ENCODE measurements around the gene LRRC41.
"Not testable (repeated sequence)": the region's sequence is repeated elsewhere in the genome, so short reads cannot be mapped to it uniquely, and the experiment has no call there.

The LRRC41 gene

DNA sequence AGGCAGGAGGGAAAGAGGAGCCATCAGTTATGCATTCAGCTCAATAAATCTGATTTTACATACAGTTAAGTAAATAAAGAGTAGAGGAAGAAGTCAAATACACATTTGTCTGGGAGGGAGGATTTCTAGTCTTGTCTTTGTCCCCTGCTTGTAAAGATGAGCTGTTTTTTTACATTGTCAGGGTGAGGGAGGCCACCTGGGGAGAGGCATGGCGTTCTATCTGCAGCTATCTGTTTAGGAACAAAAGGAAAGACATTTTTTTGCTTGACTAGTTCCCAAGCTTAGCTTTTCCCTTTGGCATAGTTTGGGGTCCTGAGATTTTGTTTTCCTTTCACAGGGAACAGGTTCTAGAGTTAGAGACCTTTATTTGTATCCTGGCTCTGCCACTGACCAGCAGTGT is 40.9 kb downstream of the LRRC41 start:
- peaks cover 93% of the 10 kb centered on the region for H3K36me3 ChIP-seq (ENCODE audit: control insufficient read depth, insufficient read depth, low read length)
- no peak overlapping the region for H3K4me3 ChIP-seq (ENCODE audit: extremely low read depth, insufficient read depth, low read length, poor library complexity, severe bottlenecking)
- 71% methylated on average over 1 of the region's 1 CpG; no CpG with 5 or more reads in 1 of the 2 experiments for WGBS, 2 experiments (ENCODE audit: insufficient coverage in 2 of 2)
- no peaks in the 10 kb centered on the region for H3K4me1 ChIP-seq (ENCODE audit: control insufficient read depth, insufficient read depth, low read length, poor library complexity, severe bottlenecking)
- H3K27ac ChIP-seq (ENCODE audit: low read depth, low read length, severe bottlenecking), result no peak overlapping the region
- no peaks in the 10 kb centered on the region for H3K9me3 ChIP-seq (ENCODE audit: control insufficient read depth, low read length)

DNA sequence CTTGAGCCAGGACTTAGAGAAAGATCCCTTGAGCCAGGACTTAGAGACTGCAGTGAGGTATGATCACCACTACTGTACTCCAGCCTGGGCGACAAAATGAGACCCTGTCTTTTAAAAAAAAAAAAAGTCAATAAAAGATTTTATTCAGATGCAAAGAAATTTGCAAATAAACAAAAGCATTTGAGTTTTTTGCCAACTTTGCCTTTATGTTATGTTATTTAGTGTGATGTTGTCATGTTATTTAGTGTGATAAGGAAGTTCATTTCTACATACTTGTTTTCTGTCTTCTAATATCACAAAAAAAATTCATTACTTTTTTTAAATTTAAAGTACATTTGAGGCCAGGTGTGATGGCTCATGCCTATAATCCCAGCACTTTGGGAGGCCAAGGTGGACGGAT is 46.9 kb downstream of the LRRC41 start:
- Histone ChIP-seq H3K27ac (ENCODE audit: low read depth, low read length, severe bottlenecking) (no peak overlapping the region), H3K4me3 (ENCODE audit: extremely low read depth, insufficient read depth, low read length, poor library complexity, severe bottlenecking) (no peak overlapping the region), H3K9me3 (ENCODE audit: control insufficient read depth, low read length) (no peaks in the 10 kb centered on the region), H3K4me1 (ENCODE audit: control insufficient read depth, insufficient read depth, low read length, poor library complexity, severe bottlenecking) (peaks cover 16% of the 10 kb centered on the region), H3K36me3 (ENCODE audit: control insufficient read depth, insufficient read depth, low read length) (peaks cover 78% of the 10 kb centered on the region)
- no CpG with 5 or more reads among the region's 2 CpGs for WGBS, 2 experiments (ENCODE audit: insufficient coverage in 2 of 2)

DNA sequence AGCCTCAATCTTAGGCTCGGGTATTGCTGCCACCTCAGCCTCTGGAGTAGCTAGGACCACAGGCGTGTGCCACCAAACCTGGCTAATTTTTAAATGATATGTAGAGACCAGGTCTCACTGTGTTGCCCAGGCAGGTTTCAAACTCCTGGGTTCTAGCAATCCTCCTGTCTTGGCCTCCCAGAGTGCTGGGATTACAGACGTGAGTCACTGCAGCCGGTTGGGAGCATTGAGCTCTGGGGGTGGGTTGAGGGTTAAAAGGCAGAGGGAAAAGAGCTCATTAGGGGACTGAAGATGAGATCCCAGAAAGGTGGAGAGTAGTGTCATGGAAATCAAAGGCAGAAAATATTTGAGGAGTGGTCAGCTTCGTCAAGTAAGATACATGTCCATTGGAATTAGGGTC is 48.7 kb downstream of the LRRC41 start:
- 89 to 94% methylated on average over 4 to 5 of the region's 5 CpGs for WGBS, 2 experiments (ENCODE audit: insufficient coverage in 2 of 2)
- Histone ChIP-seq H3K27ac (ENCODE audit: low read depth, low read length, severe bottlenecking) (peak overlapping the region; percentile 69), H3K36me3 (ENCODE audit: control insufficient read depth, insufficient read depth, low read length) (peaks cover 74% of the 10 kb centered on the region), H3K4me1 (ENCODE audit: control insufficient read depth, insufficient read depth, low read length, poor library complexity, severe bottlenecking) (peaks cover 16% of the 10 kb centered on the region), H3K4me3 (ENCODE audit: extremely low read depth, insufficient read depth, low read length, poor library complexity, severe bottlenecking) (no peak overlapping the region), H3K9me3 (ENCODE audit: control insufficient read depth, low read length) (no peaks in the 10 kb centered on the region)

DNA sequence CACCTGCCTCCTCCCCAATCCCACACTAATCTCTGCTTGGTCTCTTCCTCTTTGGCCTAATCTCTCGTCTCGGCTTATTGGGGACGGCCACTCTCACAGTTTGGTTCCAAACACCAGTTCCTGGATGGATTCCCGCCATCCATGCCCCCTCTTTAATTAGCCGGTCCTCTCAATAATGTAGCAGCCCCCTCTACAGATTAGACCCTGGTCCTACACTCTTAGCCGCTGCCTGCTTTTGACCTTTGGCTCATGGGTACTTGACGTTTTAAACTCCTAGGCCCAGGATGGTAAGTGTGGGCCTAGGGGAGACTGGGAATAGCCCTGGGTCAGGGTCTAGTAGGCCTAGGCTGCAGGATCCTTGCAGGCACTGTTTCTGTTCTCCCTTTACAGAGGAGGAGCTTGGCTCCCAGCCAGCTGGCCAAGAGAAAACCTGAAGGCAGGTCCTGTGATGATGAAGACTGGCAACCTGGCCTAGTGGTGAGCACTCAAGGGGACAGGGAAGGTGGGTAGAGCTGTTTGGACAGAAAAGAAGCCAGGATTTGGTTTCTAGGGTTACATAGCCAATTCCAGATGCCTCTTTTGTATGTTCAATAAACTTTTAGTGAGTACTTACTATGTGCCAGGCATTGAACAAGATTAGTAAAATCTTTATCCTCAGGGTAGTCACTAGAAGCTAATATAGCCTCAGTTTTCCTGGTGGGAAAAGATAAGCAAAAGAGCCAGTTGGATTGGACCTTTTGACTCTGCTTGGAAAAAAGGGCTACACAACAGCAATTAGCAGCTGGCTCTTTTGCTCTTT is 55.1 kb downstream of the LRRC41 start:
- no peak overlapping the region for H3K27ac ChIP-seq (ENCODE audit: low read depth, low read length, severe bottlenecking)
- peaks cover 12% of the 10 kb centered on the region for H3K4me1 ChIP-seq (ENCODE audit: control insufficient read depth, insufficient read depth, low read length, poor library complexity, severe bottlenecking)
- no peaks in the 10 kb centered on the region for H3K9me3 ChIP-seq (ENCODE audit: control insufficient read depth, low read length)
- peaks cover 37% of the 10 kb centered on the region for H3K36me3 ChIP-seq (ENCODE audit: control insufficient read depth, insufficient read depth, low read length)
- peak overlapping the region; percentile 76 for H3K4me3 ChIP-seq (ENCODE audit: extremely low read depth, insufficient read depth, low read length, poor library complexity, severe bottlenecking)
- WGBS, 2 experiments (ENCODE audit: insufficient coverage in 2 of 2), result 0 to 4% methylated on average over 7 of the region's 7 CpGs

DNA sequence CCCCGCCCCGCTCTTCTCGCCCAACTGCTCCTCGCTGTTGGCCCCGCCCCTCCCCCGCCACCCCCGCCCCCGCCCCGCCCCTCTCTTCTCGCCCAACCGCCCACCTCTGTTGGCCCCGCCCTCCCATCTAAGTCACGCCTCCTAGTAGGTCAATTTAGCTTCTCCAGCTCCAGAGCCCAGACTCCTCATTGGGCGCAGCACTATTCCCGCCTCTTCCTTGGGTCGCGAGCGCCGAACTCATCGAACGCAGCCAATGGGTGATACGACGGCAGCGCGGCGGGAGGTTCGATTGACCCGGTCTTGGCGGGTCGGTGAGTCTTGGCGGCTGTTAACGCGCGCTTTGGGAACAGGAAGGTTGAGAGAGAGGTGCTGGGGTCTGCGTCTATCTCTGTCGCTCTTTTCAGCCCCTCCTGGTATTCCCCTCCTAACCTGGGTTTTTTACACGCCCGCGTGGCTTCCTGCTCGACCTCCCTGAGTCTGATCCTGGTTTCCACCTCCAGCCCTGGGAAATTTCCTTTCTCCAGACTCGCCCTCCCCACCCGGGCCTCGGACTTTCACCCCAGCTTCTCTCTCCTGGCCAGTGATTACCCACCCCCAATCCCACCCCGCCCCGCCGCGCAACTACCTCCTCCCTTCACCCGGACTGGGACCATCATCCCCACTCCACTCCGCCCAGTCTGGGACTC is 55.8 kb downstream of the LRRC41 start, which contains the start of gene RAD54L:
RAD54L (plus strand) TSS at position 328 of the 686 bp plus-strand sequence. CDS start 643 bp downstream, outside the sequence.
- peaks cover 30% of the 10 kb centered on the region for H3K36me3 ChIP-seq (ENCODE audit: control insufficient read depth, insufficient read depth, low read length)
- 0 to 1% methylated on average over 16 to 33 of the region's 49 CpGs for WGBS, 2 experiments (ENCODE audit: insufficient coverage in 2 of 2)
- peak within 1 kb of the TSS; percentile 76 for H3K4me3 ChIP-seq (ENCODE audit: extremely low read depth, insufficient read depth, low read length, poor library complexity, severe bottlenecking)
- H3K4me1 ChIP-seq (ENCODE audit: control insufficient read depth, insufficient read depth, low read length, poor library complexity, severe bottlenecking), result peaks cover 12% of the 10 kb centered on the region
- no peaks in the 10 kb centered on the region for H3K9me3 ChIP-seq (ENCODE audit: control insufficient read depth, low read length)
- peak within 1 kb of the TSS; percentile 91 for H3K27ac ChIP-seq (ENCODE audit: low read depth, low read length, severe bottlenecking)

DNA sequence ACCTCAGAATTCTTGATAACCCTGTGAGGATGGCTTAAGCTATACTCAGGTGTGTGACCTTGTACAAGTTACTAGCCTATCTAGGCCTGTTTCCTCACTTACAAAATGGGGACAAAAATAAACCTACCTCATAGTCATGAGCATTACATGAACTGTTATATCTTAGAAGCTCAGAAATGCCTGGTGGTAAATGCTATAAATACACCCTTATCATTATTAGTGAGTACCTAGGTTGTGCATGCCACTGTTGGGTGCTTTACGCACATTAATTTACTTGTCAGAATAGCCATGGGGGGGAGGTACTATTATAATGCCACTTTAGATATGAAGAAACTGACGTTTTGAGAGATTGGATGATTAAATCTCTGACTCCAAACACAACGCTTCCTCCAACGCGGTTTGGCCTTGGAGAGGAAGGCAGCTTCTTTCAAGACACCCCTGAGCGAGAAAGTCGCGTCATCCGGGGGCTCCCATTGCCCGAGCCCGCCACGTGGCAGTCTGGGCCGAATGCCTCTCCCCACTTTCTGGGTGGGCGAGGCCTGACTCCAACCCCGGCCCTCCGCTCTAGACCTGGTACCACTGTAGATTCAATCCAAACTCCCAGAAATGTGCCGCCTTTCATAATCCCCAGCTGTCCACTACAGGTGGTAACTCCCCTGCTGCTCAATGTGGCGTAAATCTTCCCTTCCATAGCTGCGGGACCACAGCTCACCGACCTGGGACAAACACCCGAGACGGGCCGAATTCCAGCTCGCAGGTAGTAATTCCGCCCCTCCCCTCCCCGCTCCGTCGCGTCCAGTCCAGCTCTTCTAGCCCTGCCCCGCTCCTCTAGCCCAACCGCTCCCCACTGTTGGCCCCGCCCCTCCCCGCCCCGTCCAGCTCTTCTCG is 56.6 kb downstream of the LRRC41 start:
- Histone ChIP-seq H3K36me3 (ENCODE audit: control insufficient read depth, insufficient read depth, low read length) (peaks cover 22% of the 10 kb centered on the region), H3K4me1 (ENCODE audit: control insufficient read depth, insufficient read depth, low read length, poor library complexity, severe bottlenecking) (peaks cover 12% of the 10 kb centered on the region), H3K27ac (ENCODE audit: low read depth, low read length, severe bottlenecking) (peak overlapping the region; percentile 91), H3K9me3 (ENCODE audit: control insufficient read depth, low read length) (no peaks in the 10 kb centered on the region), H3K4me3 (ENCODE audit: extremely low read depth, insufficient read depth, low read length, poor library complexity, severe bottlenecking) (peak overlapping the region; percentile 60)
- WGBS, 2 experiments (ENCODE audit: insufficient coverage in 2 of 2), result 13 to 16% methylated on average over 14 to 27 of the region's 35 CpGs

DNA sequence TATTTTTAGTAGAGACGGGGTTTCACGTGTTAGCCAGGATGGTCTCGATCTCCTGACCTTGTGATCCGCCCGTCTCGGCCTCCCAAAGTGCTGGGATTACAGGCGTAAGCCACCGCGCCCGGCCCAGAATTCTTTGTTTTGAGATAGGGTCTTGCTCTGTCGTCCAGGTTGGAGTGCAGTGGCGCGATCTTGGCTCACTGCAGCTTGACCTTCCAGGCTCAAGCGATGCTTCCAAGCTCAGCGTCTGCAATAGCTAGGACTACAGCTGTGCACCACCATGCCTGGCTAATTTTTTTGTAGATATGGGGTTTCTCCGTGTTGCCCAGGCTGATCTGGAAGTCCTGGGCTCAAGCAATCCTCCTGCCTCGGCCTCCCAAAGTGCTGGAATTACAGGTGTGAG is 57.3 kb downstream of the LRRC41 start:
- 91 to 95% methylated on average over 15 of the region's 17 CpGs for WGBS, 2 experiments (ENCODE audit: insufficient coverage in 2 of 2)
- not testable (repeated sequence) for H3K27ac ChIP-seq (ENCODE audit: low read depth, low read length, severe bottlenecking); H3K4me3 ChIP-seq (ENCODE audit: extremely low read depth, insufficient read depth, low read length, poor library complexity, severe bottlenecking); H3K9me3 ChIP-seq (ENCODE audit: control insufficient read depth, low read length)
- peaks cover 17% of the 10 kb centered on the region for H3K36me3 ChIP-seq (ENCODE audit: control insufficient read depth, insufficient read depth, low read length)
- peaks cover 12% of the 10 kb centered on the region for H3K4me1 ChIP-seq (ENCODE audit: control insufficient read depth, insufficient read depth, low read length, poor library complexity, severe bottlenecking)

DNA sequence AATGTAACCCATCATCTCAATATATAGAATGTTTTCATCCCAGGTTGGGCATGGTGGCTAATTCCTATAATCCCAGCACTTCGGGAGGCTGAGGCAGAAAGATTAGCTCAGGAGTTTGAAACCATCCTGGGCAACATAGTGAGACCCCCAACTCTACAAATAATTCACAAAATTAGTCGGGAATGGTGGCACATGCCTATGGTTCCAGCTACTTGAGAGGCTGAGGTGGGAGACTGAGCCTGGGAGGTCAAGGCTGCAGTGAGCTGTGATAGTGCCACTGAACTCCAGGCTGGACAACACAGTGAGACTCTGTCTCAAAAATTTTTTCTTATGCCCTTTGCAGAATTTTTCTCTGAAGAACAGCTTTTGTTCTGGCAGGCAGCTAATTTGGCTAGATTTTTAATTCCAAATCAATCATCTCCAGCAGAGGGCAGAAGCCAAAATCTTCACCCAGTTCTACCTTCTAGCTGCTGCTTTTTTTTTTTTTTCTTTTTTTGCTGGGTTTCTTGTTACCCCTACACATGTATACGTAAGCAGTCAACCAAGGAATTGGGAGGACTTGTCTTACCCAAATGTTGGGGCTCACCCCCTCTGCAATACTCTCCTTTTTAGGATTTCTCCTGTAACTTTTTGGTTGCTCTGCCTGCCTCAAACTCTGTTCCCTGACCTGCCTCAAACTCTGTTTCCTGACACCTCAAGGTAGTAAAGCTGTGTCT is 58.6 kb downstream of the LRRC41 start:
- H3K4me3 ChIP-seq (ENCODE audit: extremely low read depth, insufficient read depth, low read length, poor library complexity, severe bottlenecking), result no peak overlapping the region
- H3K4me1 ChIP-seq (ENCODE audit: control insufficient read depth, insufficient read depth, low read length, poor library complexity, severe bottlenecking), result peaks cover 12% of the 10 kb centered on the region
- H3K27ac ChIP-seq (ENCODE audit: low read depth, low read length, severe bottlenecking), result no peak overlapping the region
- H3K36me3 ChIP-seq (ENCODE audit: control insufficient read depth, insufficient read depth, low read length), result peaks cover 7% of the 10 kb centered on the region
- no peaks in the 10 kb centered on the region for H3K9me3 ChIP-seq (ENCODE audit: control insufficient read depth, low read length)
- WGBS, 2 experiments (ENCODE audit: insufficient coverage in 2 of 2), result 74 to 84% methylated on average over 3 of the region's 3 CpGs

DNA sequence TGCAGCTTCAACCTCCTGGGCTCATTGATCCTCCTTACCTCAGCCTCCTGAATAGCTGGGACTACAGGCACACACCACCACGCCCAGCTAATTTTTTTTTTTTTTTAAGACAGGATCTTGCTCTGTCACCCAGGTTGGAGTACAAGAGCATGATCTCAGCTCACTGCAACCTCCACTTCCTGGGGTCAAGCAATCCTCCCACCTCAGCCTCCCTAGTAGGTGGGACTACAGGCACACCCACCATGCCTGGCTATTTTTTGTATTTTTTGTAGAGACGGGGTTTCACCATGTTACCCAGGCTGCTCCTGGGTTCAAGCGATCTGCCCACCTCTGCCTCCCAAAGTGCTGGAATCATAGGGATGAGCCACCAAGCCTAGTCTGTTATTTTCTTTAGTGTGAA is 59.6 kb downstream of the LRRC41 start:
- 90 to 100% methylated on average over 2 to 3 of the region's 3 CpGs for WGBS, 2 experiments (ENCODE audit: insufficient coverage in 2 of 2)
- H3K27ac ChIP-seq (ENCODE audit: low read depth, low read length, severe bottlenecking), result not testable (repeated sequence)

DNA sequence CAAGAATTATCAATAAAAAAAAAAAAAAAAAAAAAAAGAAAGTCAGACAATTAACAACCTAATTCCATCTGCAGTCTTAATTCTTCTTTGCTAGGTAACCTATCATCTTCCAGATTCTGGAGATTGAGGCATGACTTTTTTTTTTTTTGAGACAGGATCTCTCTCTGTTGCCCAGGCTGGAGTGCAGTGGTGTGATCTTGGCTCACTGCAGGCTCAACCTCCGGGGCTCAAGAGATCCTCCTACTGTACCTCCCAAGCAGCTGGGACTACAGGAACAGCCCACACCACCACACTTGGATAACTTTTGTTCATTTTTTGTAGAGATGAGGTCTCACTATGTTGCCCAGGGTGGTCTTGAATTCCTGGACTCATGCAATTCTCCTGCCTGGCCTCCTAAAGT is 60.5 kb downstream of the LRRC41 start:
- Histone ChIP-seq H3K27ac (ENCODE audit: low read depth, low read length, severe bottlenecking) (no peak overlapping the region), H3K36me3 (ENCODE audit: control insufficient read depth, insufficient read depth, low read length) (no peaks in the 10 kb centered on the region), H3K4me1 (ENCODE audit: control insufficient read depth, insufficient read depth, low read length, poor library complexity, severe bottlenecking) (no peaks in the 10 kb centered on the region), H3K4me3 (ENCODE audit: extremely low read depth, insufficient read depth, low read length, poor library complexity, severe bottlenecking) (no peak overlapping the region), H3K9me3 (ENCODE audit: control insufficient read depth, low read length) (peaks cover 6% of the 10 kb centered on the region)
- 57% methylated on average over 1 of the region's 1 CpG; no CpG with 5 or more reads in 1 of the 2 experiments for WGBS, 2 experiments (ENCODE audit: insufficient coverage in 2 of 2)

More for the DNA sequence above, 59.6 kb downstream of the LRRC41 start:
- not testable (repeated sequence) for H3K9me3 ChIP-seq (ENCODE audit: control insufficient read depth, low read length); H3K36me3 ChIP-seq (ENCODE audit: control insufficient read depth, insufficient read depth, low read length); H3K4me1 ChIP-seq (ENCODE audit: control insufficient read depth, insufficient read depth, low read length, poor library complexity, severe bottlenecking); H3K4me3 ChIP-seq (ENCODE audit: extremely low read depth, insufficient read depth, low read length, poor library complexity, severe bottlenecking)
